Stimulated activated CD8-positive, alpha-beta memory T cell treated with anti-CD3 and anti-CD28 coated beads, Interleukin-4, amount 100 ng/mL, for 24 hours (primary cell): Measurements from ENCODE around the gene AIPL1.

ENCODE experiments used
- DNase-seq: peaks from one replicate; pipeline ENCODE4 v3.0.0-alpha.2; 2020; ENCODE audit warnings: low read depth

Gene AIPL1

DNA sequence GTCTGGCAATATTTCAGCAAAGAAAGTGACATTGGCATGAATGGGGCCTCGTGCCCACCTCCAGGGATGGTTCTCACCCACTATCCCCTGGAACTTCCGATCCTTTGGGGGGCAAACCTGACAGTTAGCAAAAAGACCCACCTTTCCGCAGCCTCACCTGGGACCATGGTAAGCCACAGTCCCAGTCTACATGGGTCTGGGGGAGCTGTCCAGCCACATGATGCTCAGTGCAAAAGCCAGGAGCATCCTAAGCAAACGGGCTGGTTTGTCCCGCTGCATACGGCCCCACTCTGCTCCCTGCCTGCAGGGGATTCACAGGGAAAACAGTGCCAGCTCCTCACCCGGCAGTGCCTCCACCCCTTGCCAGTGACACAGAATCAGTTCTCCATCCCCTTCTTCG is 19.3 kb downstream of the AIPL1 start:
- DNase-seq, result no peak

DNA sequence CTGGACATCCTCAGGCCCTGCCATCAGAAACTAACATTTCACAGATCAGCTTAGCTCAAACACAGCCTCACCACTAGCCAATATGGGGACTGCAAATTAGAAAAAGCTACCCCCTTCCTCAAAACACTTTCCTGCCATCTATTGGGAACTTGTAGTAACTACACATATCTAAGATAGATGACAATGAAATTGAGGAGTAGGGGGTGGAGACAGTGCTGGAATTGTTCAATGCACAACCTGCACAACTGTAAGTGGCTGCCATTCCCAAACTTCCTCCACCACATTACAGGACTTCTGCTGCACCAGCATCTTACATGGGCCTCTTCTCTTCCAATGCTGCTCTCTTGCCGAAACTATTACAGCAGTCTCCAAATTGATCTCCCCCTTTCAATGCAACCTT is 21.9 kb downstream of the AIPL1 start:
- no peak for DNase-seq

DNA sequence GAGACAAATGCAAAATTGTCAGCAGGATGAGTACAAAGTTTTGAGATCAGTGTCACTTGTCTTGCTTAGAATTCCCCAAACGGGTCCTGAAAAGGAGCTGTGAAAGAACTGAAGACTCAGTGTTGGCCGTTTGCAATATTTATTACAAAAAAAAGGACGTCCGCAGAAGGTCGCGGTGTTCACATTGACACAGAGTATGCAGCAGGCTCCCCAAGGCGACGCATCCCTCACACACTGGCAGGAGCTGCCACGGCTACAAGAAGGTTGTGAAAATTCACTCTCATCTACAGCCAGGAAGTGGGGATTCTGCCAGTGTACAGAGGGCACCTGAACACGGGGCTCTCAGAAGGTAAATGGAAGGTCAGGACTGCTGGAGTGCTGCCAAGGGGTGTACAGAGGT is 26.2 kb downstream of the AIPL1 start:
- DNase-seq, result no peak

DNA sequence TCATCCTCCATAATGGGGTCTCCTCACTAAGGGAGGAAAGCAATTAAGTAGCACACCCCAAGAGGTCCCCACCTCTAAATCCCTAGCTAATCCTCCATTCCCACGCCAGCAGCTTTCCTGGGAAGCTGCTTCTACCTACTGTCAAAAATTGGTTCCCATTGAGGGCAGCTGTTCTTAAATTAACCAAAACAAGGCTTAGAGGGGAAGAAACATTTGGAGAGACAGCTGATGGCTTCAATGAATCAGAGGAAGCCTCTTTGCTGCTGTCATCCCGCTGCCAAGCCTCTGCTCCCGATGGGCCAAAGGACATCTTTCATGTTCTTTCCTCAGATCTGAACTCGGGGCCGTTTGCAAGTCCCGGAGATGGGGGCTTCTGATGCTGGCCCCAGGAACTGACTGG is 26.6 kb downstream of the AIPL1 start:
- DNase-seq, result no peak

DNA sequence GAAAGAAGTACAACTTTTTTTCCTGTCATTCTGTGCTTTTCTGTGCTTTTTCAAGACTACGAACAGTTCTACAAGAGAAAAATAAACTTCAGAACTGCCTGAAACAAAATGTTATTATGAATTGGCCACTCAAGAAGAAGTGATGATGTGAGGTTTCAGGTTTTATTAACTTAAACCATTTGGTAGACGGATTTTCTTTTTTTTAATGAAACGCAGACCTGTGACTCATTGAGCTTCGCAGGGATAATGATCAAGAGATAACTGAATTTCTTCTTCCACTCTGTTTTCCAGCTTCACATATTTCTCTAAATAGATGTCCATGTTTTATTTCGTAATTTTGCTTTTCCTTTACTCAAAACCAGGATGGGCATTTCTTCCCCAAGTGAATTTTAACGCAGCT is 32.7 kb downstream of the AIPL1 start:
- no peak for DNase-seq

DNA sequence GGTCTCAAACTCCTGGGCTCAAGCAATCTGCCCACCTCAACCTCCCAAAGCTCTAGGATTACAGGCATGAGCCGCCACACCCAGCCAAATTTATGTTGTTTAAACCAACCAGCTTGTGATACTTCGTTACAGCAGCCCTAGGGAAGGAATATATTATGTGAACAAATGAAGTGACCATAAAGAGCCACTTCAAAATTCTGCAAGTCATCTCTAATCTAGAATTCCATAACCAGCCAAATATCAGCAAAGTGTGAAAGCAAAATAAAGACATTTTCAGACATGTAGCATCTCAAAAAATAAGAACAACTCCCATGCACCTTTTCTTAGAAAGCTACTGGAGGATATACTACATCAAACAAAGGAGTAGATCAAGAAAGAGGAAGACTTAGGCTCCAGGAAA is 36.0 kb downstream of the AIPL1 start:
- no peak for DNase-seq

DNA sequence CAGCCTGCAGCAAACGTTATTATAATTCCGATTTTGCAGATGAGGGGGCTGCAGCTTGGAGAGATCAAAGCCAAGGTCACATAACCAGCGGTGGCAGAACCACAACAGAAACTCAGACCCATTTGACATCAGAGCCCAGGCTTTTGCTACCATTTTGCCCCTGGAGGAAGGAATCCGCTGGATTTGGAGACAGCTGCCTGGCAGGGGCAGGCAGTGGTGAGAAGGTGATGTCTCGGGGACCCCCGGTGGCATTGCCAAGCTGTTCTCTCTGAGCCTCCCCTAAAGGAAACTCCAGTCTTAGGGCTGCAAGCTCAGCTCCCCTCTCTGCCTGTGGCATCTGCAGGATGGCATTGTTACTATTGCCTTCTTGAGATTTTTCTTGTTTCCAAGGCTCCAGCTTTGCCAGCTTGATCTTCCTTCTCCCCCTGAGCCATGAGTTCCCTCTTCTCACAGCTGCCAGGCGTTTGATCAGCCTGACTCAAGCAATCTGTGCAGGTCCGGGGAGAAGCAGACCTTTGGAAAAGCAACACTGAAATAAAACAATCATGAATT is 40.8 kb downstream of the AIPL1 start:
- DNase-seq, result no peak

DNA sequence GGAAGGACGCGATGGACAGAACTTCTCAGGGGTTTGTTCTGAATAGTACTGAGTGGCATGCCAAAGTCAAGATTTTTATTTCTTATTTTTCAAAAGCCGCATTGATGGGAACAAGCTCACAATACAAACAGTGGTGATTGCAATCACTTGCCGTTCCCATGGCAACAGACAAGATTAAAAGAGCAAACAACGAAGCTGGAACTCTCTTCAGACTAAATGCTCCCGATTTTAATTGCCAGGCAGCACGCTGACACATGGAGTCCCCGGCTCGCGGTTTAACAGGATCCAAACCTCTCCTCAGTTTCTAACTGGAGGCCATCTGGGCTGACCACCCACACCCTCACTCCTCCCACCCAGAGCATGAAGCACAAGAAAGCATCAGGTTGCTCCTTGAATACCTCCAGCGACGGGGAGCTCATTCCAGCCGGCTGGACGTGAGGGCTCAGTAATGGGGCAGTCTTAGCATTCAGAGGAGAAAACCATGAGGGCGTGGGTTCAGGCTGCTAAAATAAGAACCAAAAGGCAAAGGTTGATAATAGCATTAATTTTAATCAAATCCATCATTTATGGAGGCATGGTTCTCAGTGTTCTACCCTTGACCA is 41.5 kb downstream of the AIPL1 start:
- DNase-seq, result no peak

DNA sequence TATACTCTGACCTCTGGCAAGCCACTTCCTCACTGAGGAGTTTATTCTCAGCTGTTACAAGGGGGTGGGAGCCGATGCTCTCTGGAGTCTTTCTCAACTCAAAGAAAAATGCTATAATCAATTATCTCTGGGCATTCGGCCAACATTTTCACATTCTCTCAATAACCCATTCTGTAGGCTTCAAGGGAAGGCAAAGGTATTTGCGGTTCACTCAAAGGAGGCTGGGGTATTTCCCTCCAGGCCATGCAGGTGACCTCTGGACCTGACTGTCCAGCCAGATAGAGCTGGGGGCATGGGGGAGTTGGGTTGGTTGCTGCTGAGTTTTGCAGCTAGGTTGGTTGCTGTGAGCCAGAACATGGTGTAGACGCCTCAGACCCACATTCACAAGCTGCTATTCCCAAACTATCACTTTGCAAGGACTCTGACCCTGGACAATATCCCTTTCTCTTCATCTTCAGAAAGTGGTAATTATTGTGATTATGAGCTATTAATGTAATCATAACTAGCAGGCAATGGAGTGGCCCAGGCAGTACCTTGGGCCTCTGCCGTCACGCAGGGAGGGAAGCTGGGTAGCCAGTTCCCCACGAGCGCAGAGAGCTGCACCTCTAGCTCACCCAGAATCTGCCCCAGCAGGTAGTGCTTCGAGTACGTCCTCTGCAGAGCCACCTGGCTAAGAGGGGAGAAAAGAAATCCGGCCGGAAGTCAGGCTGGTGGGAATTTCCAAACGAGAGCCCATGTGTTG is 42.1 kb downstream of the AIPL1 start:
- DNase-seq, result no peak

DNA sequence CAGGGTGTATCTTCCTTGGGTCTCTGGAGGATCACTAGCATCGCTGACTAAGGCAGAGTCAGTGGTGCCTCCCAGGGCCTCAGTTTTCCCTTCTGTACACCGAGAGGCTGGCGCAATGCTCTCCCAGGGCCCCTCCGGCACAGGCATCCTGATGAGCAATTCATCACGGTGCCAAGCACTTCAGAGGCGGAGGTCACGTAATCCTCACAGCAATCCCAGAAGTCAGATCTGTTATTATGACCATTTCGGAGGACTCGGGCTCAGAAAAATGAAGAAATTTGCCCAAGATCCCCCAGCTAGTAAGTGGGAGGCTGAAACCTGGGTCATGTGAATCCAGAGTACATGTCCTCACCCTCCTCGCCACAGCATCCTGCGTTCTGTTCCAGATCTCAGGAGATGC is 46.5 kb downstream of the AIPL1 start:
- DNase-seq, result no peak

DNA sequence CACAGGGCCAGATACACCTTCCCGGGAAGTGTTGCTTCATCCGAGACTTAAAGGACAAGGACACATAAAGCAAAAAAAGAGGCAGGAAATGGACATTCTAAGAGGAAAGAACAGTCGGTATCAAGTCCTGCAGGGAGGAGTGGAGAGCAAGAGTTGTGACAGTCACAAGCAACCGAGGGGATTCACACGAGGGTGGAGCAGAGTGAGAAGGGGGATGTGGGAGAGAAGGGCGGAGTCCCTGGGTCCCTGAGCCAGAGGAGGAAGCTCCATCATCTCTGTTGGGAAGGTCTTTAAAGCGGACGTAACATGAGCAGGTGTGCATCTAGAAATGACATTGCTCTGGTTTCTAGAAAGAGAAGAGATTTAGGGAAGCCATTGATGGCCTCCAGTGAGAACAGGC is 47.1 kb downstream of the AIPL1 start:
- DNase-seq, result no peak

DNA sequence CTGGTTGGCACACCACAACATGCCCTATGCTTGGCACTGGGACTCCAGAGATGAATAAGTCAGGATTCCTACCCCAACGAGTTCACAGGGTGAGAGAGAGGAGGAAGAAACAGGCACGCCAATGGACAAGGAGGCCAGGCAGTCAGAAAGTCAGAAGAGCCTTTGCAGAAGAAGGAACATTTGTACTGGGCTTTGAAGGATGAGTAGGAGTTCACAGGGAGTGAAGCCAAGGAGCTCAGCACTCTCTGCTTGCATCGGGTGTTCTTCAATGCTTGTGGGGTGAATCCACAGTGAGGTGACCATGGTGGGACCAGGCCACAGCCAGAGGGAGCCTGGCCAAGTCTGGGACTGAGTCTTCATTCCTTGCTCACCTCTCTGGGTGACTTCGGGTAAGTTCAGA is 47.5 kb downstream of the AIPL1 start:
- DNase-seq, result no peak

DNA sequence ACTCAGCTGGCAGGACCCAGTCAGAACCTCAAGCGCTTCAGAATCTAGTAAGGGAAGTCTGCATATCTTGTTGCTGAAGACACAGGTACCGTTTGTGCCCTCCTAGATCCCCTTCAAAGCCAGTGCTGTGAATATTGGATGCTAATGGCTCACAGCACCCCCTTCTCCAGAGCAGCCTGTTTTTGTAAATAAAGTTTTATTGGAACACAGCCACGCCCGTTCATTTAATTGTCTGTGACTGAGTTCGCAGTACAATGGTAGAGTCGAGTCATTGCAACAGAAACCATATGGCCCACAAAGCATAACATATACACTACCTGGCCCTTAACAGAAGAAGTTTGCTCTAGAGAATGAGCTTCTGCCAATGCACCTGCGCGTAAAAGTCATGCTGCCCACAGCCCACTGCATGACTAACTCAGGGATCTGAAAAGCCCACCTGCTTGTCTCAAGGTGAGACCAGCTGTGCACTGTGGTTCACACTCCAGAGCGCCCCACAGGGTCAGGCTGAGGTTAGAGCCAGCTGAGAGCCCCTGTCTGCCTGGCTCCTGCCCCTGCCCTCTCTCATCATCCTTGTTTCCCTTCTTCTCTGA is 48.8 kb downstream of the AIPL1 start:
- no peak for DNase-seq

DNA sequence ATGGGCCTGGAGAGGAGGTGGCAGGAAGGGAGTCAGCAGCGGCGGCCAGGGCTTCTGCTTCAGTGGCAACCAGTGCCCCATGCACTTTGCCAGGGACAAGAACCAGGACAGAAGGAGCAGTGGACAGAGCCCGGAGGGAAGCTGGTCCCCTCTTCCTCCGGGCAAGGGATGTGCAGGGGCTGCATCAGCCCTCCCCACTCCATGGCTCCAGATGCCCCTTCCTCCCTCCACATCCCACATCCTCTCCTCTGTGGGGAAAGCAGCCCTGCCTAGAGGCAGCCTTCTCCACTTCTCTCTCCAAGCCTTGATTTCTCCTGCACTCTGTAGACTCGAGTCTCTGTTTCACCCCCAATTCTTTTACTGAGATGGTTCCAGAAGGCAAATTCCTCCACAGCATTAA is 50.4 kb downstream of the AIPL1 start:
- no peak for DNase-seq

DNA sequence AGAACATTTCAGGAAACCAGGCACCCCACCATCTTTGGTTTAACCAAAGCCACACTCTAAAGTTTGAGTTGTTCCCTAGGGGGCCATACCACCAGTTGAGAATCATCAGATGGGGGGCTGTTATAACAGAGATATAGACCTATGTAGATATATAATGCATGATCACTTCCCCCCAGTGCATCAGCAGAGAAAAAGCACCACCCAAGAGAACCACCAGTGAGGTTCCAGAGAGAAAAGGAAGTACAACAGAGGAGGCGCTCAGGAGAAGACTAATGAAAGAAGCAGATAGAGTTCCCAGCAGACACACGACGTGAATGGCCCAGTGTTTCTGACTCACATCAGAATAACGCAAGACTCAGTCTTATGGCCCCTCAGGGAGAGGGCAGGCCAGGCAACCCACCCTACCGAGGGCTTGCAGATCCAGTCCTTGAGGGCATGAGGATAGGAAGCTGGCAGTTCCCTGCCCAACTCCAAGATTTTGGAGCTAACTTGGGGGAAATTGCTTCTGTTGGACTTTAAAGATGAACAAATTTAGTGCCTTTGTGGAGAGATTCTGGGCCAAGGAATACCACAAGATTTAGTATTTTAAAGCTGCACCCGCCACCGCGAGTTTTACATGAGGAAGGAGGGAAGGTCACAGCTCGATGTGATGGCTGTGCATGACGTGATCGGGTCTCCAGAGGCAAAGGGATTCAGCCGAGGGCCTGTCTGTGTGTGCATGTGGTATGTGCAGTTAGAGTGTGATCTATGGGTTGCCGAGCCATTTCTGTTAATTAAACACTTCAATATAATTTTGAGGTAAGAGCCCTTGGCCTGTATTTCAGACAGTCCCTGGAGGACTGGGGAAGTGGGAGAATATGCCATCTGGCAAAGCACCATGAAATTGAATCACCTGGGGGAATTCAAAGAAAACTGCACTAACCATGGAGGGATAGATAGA is 53.1 kb downstream of the AIPL1 start:
- no peak for DNase-seq

DNA sequence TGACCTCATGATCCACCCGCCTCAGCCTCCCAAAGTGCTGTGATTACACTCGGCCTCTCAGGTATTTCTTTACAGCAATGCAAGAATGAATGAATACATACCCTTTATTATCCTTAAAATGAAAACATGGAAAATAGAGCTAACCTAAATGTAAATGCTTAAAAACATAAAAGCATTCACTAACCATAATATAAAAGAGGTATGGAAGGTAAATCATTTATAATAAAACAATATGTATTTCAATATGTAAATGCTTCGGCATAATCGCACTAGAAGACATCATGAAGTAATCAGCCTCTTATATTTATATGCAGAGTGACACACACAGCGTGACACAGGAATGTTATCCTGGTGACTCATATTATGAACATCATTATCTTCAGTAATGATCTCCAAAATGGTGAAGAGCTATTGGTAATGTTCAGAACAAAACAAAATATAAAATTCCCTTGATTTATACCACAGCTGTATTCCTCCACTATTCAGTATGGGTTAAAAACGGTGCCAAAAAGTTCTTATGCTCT is 53.9 kb downstream of the AIPL1 start:
- no peak for DNase-seq

DNA sequence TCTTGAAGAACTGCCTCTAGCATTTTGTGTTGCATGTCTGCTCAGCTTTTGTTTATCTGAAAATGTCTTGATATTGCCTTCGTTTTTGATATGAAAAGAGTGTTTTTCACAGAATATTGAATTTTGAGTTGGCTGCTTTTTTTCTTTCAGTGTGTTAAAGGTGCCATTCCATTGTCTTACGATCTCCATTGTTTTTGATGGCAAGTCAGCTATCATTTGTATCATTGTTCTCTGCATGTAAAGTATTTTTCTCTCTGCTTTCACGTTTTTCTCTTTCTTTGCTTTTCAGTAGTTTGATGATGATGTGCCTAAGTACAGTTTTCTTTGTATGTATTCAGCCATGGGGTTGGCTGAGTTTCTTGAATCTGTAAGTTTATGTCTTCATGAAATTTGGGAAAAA is 57.0 kb downstream of the AIPL1 start:
- no peak for DNase-seq

DNA sequence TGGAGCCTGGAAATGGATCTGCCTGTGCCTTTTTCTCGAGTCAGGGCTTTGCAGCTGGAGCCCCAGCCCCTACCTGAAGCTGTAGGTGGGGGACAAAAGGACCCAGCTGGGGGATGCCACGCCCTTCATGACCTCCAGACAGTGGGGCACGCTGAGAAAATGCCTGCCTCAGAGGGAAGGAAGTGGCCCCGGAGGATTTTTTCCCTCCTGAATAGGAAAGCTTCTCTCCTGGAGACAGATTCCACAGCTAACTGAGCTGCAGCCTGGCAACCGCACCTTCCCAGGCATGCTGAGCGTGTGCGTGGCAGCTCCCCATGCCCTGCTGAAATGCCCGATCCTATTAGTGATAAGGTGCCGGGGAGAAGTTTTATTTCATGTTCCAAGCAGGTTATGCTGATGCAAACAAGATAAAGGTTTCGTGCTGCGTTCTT is 58.0 kb downstream of the AIPL1 start:
- DNase-seq, result no peak

DNA sequence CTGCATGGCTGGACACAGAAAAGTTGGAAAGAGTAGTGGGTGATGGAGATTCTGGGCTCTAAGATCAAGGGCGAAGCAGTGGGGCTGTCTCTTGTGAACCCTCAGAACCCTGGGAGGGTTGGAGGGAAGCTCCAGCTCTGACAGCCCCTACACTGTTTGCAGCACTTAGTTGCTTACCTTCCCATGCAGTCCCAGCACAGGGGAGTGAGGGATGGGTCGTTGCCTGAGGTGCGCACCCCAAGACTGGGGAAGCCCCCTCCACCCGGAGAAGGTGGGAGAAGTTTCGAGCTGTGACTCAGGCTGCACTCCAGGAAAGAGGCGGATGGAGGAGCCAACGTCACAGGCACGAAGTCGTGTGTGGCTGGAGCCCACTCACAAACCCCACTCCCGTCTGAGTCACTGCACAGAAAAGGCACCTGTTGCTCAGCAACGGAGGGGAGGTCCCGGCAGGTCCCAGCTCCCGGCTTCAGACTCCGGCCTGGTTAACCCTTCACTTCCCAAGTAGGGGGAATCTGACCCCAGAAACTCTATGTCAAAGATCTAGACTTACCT is 60.1 kb downstream of the AIPL1 start:
- peak; percentile 56 for DNase-seq

DNA sequence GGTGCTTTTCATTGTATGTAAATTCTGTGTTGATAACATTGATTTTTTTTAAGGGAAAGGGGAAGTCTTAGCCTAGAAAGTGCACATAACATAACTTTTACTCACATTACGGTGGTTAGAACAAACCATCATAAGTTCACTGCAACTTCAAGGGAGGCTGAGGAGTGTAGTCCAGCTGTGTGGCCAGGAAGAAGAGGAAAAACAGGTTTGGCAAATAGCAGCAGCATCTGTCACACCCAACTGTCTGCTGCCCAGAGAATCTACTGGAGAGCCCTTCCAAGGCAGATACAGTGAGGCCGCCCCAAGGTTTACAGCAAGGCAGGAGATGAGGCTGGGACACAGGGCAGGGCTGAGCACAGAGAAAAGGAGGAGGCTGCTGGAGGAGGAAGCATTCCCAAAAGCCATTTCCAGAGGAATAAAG is 60.6 kb downstream of the AIPL1 start:
- DNase-seq, result no peak
